SW480 (cell line): ENCODE results near the gene HBZ.
"Not testable (repeated sequence)": the region's sequence is repeated elsewhere in the genome, so short reads cannot be mapped to it uniquely, and the experiment has no call there.

Source experiments
- DNase-seq: peaks from one replicate; pipeline ENCODE4 v3.0.0-alpha.2; 2016; ENCODE audit warnings: low spot score

The HBZ gene

GRCh38 chr16:138049-138417 lies 14.4 kb upstream of the HBZ start:
- DNase-seq, result no peak

GRCh38 chr16:140175-140857 lies 12.1 kb upstream of the HBZ start:
- DNase-seq, result no peak

DNA sequence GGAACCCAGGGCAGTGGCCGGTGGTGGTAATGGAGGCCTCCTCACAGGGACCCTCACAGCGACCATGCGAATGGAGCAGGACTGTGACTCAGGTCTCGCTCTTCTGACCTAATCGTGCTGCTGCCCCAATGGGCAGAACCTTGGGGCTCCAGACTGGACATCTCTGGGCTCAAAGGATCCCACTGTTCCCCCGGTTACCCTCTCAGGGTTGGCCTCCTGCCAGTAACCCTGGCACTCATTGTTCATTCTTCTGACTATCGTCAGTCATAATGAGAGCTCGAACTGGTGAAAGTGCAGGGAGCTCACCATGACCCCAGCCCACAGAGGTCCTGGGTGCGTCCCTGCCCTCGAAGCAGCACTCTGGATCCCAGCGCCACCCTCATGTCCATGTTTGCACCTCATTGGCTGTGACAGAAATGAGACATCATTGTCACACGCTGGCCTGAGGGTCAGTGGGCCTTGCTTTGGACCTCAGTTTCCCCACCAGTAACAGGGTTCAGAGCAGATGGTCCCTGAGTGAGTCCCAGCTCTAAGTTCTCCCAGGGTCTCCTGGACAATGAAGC lies 10.0 kb upstream of the HBZ start:
- DNase-seq, result no peak

GRCh38 chr16:143047-143446 lies 9.4 kb upstream of the HBZ start:
- no peak for DNase-seq

GRCh38 chr16:143456-143855 lies 9.0 kb upstream of the HBZ start:
- no peak for DNase-seq

GRCh38 chr16:144797-145252 lies 7.6 kb upstream of the HBZ start:
- DNase-seq, result no peak

- no peak for DNase-seq
These were observed 5.8 kb upstream of the HBZ start for GRCh38 chr16:146646-147045.

- DNase-seq, result peak; percentile 17
These were observed 3.3 kb upstream of the HBZ start for GRCh38 chr16:149024-149660.

GRCh38 chr16:153129-153521 lies 681 bp downstream of the HBZ start:
- DNase-seq, result not testable (repeated sequence)

- not testable (repeated sequence) for DNase-seq
These were observed 1.2 kb downstream of the HBZ start for GRCh38 chr16:153550-154216.

DNA sequence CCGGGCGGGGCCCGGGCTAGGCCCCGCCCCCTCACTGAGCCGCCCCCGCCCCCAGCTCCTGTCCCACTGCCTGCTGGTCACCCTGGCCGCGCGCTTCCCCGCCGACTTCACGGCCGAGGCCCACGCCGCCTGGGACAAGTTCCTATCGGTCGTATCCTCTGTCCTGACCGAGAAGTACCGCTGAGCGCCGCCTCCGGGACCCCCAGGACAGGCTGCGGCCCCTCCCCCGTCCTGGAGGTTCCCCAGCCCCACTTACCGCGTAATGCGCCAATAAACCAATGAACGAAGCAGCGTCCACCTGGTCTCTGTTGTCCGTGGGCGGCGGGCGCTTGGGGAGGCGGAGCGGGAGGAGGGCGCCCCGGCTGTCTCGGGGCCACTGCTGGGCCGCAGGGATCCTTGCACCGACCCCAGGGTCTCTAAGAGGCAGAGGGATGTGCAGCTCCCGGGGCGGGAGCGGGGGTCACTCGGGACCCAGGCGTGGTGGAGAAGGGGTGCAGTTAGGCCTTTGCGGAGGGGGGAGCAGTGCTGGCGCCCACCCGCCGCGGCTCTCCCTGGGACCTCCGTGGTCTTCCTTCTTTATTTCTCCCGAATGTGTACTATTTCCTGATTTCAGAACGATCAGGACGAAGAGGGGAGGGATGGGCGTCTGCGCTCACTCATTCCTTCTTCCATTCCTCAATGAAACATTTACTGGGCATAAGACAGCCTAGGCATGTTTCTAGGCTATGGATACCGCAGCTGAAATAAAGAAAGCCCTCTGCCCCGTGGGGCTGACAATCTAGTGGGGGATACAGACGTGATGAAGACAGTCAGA lies 2.0 kb downstream of the HBZ start:
- DNase-seq, result no peak

- no peak for DNase-seq
These were observed 2.6 kb downstream of the HBZ start for GRCh38 chr16:155031-155398.

DNA sequence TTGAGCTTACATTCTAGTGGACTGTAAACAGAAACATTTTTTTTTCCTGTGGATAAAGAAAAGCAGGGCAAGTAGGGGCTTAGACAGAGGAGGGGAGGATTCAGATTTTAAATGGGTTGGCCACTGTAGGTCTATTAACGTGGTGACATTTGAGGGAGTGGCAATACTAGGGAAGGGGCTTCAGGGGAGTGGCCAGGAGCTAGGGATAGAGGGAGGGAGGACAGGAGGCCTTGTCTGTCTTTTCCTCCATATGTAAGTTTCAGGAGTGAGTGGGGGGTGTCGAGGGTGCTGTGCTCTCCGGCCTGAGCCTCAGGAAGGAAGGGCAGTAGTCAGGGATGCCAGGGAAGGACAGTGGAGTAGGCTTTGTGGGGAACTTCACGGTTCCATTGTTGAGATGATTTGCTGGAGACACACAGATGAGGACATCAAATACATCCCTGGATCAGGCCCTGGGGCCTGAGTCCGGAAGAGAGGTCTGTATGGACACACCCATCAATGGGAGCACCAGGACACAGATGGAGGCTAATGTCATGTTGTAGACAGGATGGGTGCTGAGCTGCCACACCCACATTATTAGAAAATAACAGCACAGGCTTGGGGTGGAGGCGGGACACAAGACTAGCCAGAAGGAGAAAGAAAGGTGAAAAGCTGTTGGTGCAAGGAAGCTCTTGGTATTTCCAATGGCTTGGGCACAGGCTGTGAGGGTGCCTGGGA lies 6.8 kb downstream of the HBZ start:
- peak; percentile 31 for DNase-seq

- not testable (repeated sequence) for DNase-seq
These were observed 7.8 kb downstream of the HBZ start for GRCh38 chr16:160242-160641.

- DNase-seq, result no peak
These were observed 8.3 kb downstream of the HBZ start for GRCh38 chr16:160691-161190.

GRCh38 chr16:162271-162991 lies 10.0 kb downstream of the HBZ start:
- no peak for DNase-seq

DNA sequence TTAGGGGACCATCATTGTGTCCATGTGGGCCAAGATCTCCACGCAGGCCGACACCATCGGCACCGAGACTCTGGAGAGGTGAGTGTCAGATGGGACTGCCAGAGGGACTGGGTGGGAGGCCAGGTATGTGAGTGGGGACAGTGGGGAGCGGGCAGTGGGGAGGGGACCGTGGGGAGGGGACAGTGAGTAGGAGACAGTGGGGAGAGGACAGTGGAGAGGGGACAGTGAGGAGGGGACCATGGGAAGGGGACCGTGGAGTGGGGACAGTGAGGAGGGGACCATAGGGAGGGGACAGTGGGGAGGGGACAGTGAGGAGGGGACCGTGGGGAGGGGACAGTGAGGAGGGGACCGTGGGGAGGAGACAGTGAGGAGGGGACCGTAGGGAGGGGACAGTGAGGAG lies 10.7 kb downstream of the HBZ start:
- not testable (repeated sequence) for DNase-seq

- not testable (repeated sequence) for DNase-seq
These were observed 11.3 kb downstream of the HBZ start for GRCh38 chr16:163696-164095.

GRCh38 chr16:164134-164823 lies 11.8 kb downstream of the HBZ start:
- not testable (repeated sequence) for DNase-seq
